Ramos (cell line): ENCODE measurements around the gene NCOA1.

Experiments used
- in situ Hi-C: fragments of 300-500 bp; cut with MboI; formaldehyde crosslinking; loops from one replicate; pipeline ENCODE4 v1.14.3; 2022; ENCODE audit warnings: low sequenced_read_pairs; ENCODE audit not compliant: unreplicated experiment

The NCOA1 gene

DNA sequence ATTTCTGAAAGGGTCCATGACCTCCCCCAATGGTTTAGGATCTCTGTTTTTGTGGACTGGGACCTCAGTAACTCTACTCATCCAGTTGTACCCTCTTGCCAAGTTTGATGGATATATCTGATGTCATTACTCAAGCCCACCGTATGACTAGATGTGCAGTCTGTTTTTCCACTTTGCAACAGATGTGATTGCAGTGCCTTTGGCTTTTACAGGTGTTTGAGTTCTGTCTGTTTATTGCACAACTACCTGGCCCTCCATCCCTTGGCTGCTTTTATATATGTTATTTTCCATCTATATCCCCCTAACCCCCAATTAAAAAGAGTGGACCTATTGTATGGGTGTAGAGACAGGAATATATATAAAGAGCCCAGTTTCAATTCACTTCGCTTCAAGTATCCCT, 10.8 kb downstream of the NCOA1 start:
- in situ Hi-C loops = no loop called here

DNA sequence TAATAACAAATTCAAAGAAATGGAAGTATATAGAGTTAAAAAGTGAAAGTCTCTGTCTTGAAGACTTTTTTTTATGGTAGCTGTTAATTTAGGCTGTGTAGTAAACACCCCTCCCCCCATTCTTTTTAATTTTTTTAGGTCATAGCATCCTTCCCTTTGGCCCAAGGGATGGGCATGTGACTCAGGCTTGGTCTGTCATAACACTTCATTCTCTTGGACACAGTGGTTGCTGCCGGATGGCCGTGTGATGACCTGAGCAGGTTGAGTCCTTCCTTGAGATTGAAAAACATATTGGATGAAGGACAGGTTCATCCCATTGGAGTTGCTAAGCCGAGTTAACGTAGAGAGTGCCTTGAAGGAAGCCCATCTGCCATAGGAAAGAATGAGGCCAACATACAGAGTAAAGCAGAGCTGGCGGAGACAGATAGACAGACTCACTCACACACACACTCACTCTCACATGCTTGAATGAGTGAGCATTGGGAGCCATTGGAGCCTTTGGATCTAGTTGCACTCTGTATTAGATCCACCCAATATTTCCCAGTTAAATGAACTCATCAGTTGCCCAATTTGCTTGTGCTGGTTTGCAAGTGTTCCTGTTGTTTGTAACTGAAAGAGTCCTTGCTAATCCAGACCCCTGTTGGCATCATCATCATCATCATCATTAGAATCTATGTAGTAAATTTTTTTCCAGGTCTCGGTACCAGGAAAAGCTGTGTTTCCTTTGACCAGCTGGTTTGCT, 14.7 kb downstream of the NCOA1 start:
- in situ Hi-C loops = no loop called here

DNA sequence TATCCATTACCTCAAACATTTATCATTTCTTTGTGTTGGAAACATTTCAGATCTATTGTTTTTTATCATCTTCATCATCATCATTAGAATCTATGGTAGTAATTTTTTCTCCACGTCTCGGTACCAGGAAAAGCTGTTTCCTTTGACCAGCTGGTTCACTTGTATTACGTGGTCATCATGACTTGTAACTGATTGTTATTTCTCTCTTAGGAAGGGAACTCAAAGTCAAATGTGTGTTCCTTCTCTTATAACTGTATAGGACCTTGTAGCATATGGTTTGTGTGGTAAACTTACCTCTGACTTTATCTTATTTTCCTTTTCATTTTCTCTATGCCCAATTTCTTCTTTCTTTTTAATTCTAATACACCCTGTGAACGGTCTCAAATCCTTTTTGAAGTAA, 16.5 kb downstream of the NCOA1 start:
- in situ Hi-C loops = no loop called here

DNA sequence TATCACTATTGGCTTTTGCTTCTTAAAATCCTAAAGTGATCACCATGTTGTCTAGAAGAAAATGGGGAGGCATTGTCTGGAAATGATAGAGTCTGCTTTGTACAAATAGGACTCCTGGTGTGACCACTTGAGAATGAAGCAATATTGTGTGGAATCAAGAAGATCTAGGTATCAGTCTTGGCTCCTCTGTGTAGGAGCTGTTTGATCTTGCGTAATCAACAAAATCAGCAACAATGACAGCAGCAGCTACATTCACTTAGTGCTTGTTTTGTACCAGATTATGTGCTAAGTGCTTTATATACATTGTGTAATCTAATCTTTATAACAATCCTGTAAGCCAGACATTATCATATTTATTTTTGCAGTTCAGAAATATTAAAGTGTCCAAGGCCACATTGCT, 17.8 kb downstream of the NCOA1 start:
- in situ Hi-C loops = no loop called here

DNA sequence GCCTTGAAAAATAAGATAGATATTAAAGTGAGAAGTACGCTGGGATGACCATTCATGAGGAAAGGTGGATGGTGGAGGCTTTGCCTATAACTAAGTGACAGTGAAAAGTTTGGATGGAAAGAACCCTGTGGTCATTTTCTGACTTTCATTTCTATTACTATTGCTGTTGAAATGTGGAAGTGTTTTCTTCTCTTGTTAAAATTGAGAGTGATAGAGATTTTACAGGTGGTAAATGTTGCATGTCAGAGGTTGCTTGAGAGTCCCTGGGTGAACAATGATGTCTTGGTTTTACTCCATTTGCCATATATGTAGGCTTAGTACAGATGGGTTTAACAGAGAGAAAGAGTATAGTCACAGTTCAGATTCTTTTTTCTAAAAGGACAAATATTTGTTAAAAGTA, 18.4 kb downstream of the NCOA1 start:
- in situ Hi-C loops = no loop called here

DNA sequence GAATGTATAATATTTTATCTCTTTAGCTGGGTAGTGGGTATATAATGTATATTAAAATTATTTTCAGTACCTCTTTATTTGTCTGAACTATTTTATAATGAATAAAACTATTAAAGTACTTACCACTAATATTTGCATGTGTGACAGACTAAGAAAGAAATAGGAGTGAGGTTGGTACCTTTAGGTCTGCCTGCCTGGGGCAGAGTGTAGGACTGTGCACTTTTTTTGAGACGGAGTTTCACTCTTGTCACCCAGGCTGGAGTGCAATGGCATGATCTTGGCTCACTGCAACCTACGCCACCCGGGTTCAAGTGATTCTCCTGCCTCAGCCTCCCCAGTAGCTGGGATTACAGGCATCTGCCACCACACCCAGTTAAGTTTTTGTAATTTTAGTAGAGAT, 18.8 kb downstream of the NCOA1 start:
- in situ Hi-C loops = no loop called here

DNA sequence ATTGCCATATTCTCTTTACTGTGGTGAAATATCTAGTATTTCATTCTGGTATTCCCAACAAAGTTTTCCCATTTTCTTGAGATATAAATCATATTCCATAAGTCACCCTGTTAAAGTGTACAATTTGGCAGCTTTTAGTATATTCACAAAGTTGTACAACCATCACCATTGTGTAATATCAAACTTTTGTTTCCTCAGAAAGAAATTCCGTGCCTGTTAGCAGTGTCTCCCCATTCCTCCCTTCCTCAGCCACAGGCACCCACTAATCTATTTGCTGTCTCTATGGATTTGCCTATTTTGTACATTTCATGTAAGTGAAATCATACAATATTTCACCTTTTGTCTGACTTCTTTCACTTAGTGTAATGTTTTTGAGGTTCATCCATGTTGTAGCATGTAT, 19.7 kb downstream of the NCOA1 start:
- in situ Hi-C loops = no loop called here

DNA sequence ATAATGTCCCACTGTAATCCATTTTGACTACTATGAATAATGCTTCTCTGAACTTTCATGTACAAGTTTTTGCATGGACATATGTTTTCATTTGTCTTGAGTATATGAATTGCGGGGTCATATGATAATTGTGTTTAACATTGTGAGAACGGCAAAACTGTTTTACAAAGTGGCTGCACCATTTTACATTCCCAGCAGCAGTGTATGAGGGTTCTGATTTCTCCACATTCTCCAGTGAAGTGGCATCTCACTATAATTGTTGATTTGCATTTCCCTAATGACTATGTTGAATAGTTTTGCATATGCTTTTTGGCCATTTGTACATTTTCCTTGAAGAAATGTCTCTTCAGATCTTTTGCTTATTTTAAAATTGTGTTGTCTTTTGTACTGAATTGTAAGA, 20.1 kb downstream of the NCOA1 start:
- in situ Hi-C loops = no loop called here

DNA sequence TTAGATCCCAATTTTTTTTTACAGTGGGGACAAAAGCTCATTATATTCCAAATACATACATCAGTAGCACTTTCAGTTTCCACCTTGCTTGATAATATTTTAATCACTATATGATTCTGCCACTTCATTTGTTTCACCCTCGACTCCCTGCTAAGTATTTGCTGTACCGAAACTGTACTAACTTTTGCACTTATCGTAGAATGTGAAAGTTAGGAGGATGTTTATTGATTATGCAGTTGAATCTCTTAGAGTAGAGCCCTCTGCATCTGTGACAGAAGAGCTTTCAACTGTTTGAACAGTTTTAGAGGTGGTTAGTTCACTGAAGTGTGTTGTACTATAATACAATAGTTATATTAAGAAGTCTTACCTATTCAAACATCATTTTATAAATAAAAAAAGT, 20.8 kb downstream of the NCOA1 start:
- in situ Hi-C loops = no loop called here

DNA sequence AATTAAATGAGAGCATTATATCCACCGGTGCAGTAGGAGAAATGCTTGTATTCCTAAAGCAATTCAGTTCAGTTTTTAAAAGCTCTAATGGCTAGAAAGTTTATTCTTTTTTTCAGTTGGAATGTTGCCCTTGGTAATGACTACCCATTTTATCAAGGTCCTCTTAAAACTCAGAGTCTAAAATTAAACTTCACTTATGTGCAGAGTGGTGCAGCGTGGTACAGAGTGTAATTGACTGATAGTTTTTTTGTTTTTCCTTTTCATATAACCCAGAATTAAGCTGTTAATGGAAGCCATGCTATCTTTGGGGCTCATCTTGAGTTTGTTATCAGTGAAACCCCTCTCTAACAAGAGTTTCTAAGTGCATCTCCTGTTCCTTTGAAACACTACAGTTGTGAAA, 21.4 kb downstream of the NCOA1 start:
- in situ Hi-C loops = no loop called here

DNA sequence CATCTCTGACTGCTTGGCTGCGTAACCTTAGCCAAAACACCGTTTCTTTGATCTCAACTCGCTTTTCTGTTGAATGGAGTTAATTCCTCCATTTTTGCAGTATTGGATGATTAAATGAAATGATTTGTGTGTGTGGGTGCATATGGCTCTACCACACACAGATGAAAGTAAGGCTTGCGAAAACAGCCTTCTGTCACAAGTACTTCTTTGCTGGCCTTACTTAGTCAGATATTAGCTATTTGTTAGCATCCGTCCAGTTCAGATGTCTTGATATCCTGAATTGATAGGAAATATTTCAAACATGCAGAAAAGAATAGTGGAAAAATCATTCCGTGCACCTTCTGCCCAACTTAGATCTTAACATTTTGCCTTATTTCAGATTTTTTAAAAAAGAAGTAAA, 21.8 kb downstream of the NCOA1 start:
- in situ Hi-C loops = no loop called here

DNA sequence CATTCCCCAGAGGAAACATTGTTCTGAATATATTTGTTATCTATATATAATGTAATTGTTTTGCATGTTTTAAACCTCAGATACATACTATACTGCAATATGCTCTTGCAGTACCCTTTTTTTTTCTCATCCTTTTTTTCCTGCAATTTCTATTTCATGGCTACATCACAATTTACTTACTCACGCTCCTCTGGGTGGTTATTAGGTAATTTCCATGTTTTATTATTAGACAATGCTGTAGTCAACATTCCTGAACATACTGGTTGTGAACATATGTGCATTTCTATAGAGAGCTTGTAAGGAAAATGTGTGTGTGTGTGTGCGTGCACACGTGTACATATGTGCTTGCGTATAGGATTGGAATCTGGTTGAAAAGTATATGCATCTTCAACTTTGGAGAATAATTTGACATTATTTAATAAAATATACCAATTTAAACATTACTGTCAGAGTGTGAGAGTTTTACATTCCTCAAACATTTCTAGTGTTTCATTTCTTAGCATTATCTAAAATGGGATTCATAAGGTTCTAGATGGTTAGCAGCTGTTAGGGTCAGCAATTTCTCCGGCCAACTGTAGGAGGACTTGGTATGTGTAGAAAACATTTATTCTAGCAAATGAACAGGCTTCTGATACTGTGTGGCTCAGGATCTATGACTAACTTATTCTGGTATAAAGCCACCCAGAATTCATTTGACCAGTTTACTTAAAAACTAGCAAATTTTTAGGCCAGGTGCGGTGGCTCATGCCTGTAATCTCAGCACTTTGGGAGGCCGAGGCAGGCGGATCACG, 22.4 kb downstream of the NCOA1 start:
- in situ Hi-C loops = no loop called here

DNA sequence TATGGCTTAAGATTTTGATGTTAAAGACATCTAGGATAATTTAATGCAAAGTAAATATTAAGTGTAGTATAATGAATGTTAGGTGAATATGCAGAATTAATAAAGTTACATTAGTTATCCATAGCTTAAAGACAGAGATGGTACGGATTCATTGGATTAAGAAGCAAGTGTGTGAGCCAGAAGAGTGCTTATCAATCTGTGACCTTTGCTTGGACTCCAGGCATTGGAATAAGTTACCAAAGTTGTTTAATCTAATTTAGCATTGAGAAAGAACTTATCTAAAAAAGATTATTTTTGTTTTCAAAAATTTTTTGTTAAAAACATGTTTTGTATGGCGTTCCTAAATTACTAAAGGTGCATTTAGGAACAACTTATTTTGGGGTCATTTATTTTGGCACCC, 23.8 kb downstream of the NCOA1 start:
- in situ Hi-C loops = no loop called here

DNA sequence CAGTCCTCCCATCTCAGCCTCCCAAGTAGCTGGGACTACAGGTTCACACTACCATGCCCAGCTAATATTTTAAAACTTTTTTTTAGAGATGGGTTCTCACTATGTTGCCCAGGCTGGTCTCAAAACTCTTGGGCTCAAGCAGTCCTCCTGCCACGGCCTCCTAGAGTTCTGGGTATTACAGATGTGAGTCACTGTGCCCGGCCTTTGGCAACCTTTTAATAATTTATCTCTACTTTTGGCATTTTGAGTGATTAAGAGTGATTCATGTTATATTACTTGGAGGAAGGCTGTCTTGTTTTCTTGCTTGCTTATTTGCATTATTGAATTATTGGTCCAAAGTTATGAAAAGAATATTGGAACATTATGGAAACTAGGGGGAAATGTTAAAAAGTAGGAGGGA, 24.3 kb downstream of the NCOA1 start:
- in situ Hi-C loops = no loop called here

DNA sequence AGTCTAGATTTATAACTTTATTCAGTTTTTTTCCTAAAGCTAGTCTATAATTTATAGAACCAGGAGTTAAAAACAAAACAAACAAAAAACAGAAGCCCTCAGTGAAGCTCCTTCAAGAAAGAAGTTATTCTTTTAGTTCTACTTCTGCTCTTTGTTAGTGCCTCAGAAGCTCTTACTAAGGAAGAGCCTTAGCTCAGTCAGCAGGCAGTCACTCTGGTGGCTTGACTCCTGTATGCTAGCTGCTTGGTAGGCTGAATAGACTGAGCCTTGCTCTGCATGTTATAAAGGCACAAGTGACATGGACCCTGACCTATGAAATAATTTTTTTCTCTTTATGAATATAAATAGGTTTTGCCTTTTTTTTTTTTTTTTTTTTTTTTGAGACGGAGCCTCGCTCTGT, 24.8 kb downstream of the NCOA1 start:
- in situ Hi-C loops = no loop called here

DNA sequence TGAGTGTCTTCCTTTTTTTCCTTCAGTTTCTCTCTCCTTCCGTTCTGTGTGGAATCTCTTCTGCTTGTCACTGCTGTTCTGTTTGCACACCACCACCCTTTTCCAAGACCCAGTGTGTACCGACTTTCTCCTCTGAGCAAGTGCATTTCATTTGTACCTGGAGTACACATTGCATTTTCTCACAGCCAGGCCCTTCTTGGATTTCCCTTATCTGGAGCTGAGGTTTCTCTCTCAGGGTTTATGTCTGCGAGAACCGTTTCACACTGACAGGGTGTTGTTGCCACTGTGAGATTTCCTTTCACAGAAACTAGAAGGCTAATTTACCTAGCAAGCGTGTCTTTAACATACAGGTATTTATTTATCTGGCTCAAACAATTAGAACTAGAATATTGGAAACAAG, 26.2 kb downstream of the NCOA1 start:
- in situ Hi-C loops = no loop called here

DNA sequence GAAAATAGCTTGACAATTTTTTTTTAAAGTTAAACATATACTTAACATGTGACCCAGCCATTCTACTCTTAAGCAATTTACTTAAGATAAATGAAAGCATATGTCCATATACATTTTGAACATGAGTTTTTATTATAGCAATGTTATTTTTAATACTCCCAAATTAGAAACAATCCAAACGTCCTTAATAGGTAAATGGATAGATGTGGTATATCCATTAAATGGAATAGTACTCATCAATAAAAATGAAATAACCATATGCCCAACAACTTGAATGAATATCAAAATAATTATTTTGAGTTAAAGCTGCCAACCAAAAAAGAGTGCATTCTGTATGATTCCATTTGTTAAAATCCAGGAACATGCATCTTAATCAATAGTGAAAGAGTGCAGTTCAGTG, 29.1 kb downstream of the NCOA1 start:
- in situ Hi-C loops = no loop called here

DNA sequence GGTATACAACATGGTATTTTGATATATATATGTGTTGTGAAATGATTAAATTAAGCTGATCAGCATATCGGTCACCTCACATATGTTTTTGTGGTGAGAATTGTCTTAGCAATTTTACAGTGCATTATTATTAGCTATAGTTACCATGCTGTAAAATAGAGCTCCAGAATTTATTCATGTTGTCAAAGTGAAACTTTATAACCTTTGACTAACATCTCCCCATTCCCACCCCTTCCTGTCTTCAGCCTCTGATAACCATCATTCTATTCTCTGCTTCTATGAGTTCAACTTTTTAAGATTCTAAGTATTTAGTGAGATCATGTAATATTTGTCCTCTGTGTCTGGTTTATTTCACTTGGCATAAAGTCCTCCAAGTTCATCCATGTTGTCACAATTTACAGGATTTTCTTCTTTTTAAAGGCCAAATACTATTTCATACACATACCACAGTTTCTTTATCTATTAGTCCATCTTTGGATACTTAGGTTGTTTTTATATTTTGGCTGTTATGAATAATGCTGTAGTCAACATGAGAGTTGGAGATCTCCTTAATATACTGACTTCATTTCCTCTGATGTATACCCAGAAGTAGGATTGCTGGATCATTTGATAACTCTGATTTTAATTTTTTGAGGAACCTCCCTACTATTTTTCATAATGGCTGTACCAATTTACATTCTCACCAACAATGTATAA, 30.3 kb downstream of the NCOA1 start:
- in situ Hi-C loops = no loop called here

DNA sequence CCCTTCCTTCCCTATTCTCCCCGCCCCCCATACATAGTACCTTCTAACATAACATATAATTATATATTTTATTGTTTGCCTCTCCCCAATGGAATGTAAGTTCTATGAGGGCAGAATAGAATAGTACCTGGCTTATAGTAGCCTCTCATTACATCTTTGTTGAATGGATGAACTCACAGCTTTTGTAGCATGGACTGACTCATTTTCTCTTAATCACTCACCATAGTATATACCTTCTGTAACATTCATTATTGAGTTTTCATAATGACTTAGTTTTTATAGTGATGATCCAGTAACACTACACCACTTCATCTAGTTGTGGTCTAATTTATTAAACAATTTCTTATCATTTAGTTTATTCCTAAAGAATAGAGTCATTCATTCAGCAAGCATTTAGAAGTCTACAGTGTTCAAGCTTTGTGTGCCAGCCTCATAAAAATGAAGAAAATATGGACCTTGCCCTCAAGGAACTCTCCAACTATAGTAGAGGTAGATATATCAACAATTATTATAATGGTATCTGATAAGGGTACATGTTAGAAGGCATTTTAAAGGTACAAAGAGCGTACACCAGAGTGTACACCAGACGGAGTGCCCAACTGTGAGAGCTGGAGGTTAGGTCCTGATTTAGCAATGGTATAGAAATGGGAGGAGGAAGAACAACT, 31.1 kb downstream of the NCOA1 start:
- in situ Hi-C loops = no loop called here

DNA sequence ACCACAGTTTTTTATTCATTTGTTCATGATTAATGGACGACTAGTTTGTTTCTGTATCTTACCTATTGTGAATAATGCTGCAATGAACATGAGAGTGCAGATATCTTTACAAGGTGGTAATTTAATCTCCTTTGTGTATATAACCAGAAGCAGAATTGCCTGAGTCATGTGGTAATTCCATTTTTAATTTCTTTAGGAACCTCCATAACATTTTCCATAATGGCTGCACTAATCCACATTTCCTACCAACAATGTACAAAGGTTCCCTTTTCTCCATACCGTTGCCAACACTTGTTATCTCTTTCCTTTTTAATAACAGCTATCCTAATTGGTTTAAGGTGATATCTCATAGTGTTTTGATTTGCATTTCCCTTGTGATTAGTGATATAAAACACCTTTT, 36.5 kb downstream of the NCOA1 start:
- in situ Hi-C loops = no loop called here

DNA sequence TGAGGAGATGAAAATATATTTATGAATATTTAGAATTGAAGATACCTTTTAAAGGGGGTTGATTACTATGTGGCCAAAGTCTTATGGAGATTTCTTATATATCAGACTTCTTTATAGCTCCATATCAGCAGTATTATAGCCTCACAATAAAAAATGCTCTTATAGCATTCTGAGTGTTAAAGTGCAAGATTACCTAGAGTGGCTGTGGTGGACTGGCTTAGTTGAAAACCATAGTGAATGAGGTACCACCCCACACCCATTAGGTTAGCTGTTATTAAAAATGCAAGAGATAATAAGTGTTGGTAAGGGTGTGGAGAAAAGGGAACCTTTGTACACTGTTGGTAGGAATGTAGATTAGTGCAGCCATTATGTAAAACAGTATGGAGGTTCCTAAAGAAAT, 39.7 kb downstream of the NCOA1 start:
- in situ Hi-C loops = no loop called here
